A673 (cell line): Measurements from ENCODE around the gene KCNQ1.

Experiments
- CTCF ChIP-seq: fragments of 300-800, 200-600 bp; sonication (generic); conservative IDR thresholded peaks from 2 replicates; pipeline ENCODE4 v1.5.1; 2017; ENCODE audit warnings: low read depth, mild to moderate bottlenecking, antibody characterized with exemption, low read length, moderate library complexity, mixed read lengths
- EZH2 ChIP-seq: fragments of 200-600 bp; sonication (generic); IDR thresholded peaks from 2 replicates; pipeline ENCODE4 v1.6.1; 2017; ENCODE audit warnings: borderline replicate concordance, low read depth, mild to moderate bottlenecking, mixed read lengths, antibody characterized with exemption, low read length; ENCODE audit not compliant: poor library complexity, severe bottlenecking

DNA sequence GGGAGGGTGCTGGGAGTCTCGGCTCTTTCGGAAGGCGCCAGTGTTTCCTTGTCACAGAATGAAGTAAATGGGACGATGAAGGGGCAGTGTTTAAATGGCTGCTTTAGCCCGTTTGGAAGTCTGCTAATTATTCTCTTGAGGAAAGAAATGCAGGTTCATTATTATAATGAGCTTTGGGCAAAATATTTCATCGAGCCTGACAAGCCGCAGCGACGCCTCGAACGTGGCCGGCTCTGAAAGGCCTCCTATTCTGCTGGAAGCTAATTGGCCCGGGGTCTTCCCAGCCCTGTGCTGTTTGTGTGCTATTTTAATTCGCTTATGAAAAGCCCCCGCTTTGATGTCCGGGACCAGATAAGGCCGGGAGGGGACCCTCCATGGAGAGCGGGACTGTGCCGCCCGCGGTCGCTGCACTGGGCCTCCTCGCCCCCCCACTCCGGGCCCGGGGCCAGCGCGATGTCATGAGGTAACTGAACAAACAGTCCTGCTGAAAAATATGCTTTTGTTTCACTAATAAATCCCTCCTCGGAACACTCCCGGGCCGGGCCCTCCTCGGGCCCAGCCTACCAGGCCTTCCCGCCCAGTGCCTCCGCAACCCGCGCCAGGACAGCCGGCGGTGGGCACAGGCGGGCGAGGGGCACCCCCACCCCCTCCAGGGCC, 362.3 kb downstream of the KCNQ1 start:
- no peak for TF ChIP-seq CTCF
- TF ChIP-seq EZH2, result no peak
